Brain microvascular endothelial cell (primary cell): Measurements from ENCODE around the gene KCTD20.

Experiments used
- DNase-seq: peaks from one replicate; pipeline ENCODE4 v3.0.0-alpha.2; 2020
- H3K27ac ChIP-seq: fragments of 250-450 bp; sonication (Bioruptor Pico); 2 replicates; pipeline ENCODE4 v1.5.1; 2020; ENCODE audit warnings: mild to moderate bottlenecking, moderate library complexity
- H3K27me3 ChIP-seq: fragments of 250-450 bp; sonication (Bioruptor Pico); replicated peaks from 2 replicates; pipeline ENCODE4 v1.5.1; 2020; ENCODE audit warnings: mild to moderate bottlenecking
- H3K36me3 ChIP-seq: fragments of 250-450 bp; sonication (Bioruptor Pico); replicated peaks from 2 replicates; pipeline ENCODE4 v1.5.1; 2020; ENCODE audit warnings: mild to moderate bottlenecking
- H3K4me3 ChIP-seq: 2 replicates; pipeline ENCODE4 v1.5.1; 2011; ENCODE audit warnings: low read depth, mild to moderate bottlenecking, control low read depth, low read length, moderate library complexity
- CTCF ChIP-seq: IDR thresholded peaks from 2 replicates; pipeline ENCODE4 v1.5.1; 2011; ENCODE audit warnings: low read depth, mild to moderate bottlenecking, moderate library complexity, low read length, control low read depth, inconsistent platforms; ENCODE audit errors: missing control alignments
- in situ Hi-C: cut with HindIII; loops from 2 replicates; pipeline ENCODE4 v1.10.0; 2017; ENCODE audit warnings: low sequenced_read_pairs, low pct_ligation_motif_present

The KCTD20 gene

DNA sequence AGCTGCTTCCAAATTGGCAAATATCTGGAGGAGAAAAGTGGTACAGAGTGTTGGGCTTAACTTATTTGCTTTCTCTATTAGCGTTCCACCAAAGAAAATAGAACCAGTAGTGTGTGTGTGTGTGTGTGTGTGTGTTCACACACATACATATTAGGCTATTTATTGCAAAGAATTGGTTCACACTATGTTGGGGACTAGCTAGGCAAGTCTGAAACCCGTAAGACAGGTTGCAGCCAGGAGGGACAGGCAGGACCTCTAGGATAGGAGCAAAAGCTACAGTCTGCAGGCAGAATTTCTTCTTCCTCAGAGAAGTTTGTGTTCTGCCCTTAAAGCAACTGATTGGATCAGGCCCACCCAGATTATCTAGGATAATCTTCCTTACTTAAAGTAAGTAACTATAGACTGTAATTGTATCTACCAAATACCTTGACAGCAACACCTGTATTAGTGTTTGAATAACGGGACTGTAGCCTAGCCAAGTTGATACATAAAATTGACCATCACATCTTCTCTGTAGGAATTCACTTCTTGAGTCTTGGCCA lies 12.8 kb downstream of the KCTD20 start:
- TF ChIP-seq CTCF = no peak
- in situ Hi-C loops = no loop called here
- no peak overlapping the region for H3K4me3 ChIP-seq
- H3K27ac ChIP-seq = no peak overlapping the region
- no peaks in the 10 kb centered on the region for H3K27me3 ChIP-seq
- no peak for DNase-seq
- peaks cover 21% of the 10 kb centered on the region for H3K36me3 ChIP-seq

- TF ChIP-seq CTCF = no peak
- H3K27ac ChIP-seq = no peak overlapping the region
- no peaks in the 10 kb centered on the region for H3K27me3 ChIP-seq
- DNase-seq = no peak
- in situ Hi-C loops = no loop called here
- H3K36me3 ChIP-seq = peaks cover 21% of the 10 kb centered on the region
- H3K4me3 ChIP-seq = no peak overlapping the region
These were observed 16.7 kb downstream of the KCTD20 start for GRCh38 chr6:36459501-36459900.

DNA sequence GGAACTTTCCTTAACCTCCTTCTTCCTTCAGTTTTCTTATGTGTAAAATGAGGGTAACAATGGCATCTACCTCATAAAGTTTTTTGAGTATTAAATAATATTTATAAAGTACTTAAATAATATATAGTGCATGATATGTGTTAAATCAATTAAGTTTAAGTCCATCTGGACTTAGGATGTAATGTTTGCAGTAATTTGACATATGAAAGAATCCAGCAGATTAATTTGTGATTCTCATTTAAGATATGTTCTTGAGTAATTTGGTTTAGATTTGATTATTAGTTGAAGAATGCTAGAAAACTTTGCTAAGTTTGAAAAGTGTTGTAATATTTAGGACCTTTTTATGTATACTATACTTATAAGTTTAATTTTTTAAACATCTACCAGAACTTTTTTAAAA lies 18.1 kb downstream of the KCTD20 start:
- DNase-seq = no peak
- TF ChIP-seq CTCF = no peak
- in situ Hi-C loops = no loop called here

DNA sequence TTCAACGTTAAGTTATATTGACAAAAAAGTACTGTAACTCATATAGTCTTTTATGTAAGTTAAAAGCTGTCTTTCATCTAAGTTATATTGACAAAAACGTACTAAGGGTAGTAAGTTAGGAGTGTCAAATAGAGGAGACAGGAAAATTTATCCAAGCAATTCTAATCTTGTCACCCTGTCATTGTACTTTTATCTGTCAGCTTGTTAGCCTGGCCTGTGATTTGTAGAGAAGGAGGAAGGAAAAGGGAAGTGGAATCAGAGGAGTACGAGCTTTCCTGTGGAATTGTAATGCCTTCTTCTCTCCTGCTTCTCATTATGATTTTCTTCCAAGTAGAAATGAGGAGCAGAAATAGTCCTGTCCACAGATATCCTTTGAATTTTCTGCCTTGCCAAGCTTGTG lies 18.8 kb downstream of the KCTD20 start:
- Histone ChIP-seq H3K4me3 (no peak overlapping the region), H3K27ac (no peak overlapping the region), H3K36me3 (peaks cover 7% of the 10 kb centered on the region), H3K27me3 (no peaks in the 10 kb centered on the region)
- no peak for DNase-seq
- TF ChIP-seq CTCF = no peak
- in situ Hi-C loops = no loop called here

More for the DNA sequence above, 18.1 kb downstream of the KCTD20 start:
- Histone ChIP-seq H3K4me3 (no peak overlapping the region), H3K27ac (no peak overlapping the region), H3K27me3 (no peaks in the 10 kb centered on the region), H3K36me3 (peaks cover 12% of the 10 kb centered on the region)

DNA sequence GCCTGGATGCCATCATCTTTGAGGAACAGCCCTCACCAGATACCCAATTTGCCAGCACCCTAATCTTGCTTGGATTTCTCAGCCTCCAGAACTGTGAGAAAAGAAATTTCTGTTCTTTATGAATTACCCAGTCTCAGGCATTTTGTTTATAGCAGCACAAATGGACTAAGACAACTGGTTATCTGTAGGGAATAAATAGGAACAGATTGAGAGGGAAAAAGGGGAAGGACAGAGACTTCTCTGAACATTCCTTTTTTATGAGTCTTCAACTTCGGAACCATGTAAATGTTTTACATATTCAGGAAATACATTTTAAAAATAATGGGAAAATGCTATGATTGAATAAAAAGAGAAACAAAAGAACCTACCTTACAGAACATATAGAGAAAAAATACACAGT lies 20.9 kb downstream of the KCTD20 start:
- DNase-seq = no peak
- in situ Hi-C loops = no loop called here
- no peak for TF ChIP-seq CTCF
- Histone ChIP-seq H3K36me3 (peaks cover 4% of the 10 kb centered on the region), H3K4me3 (no peak overlapping the region), H3K27me3 (no peaks in the 10 kb centered on the region), H3K27ac (no peak overlapping the region)

DNA sequence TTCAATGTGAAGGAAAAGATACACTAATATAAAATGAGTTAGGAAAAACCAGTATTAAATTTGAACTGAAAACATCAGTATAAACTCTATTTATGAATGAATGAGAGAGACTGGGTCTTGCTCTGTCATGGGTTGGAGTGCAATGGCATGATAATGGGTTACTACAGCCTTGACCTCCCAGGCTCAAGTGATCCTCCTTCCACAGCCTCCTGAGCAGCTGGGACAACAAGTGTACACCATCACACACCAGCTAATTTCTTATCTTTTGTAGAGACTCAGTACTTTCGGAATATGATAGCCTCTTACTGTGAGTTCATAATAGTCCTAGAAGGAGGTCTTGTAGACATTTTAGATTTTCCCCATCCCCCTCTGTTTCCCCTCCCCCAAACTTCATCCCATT lies 21.4 kb downstream of the KCTD20 start:
- Histone ChIP-seq H3K4me3 (no peak overlapping the region), H3K27ac (no peak overlapping the region), H3K27me3 (no peaks in the 10 kb centered on the region), H3K36me3 (peaks cover 4% of the 10 kb centered on the region)
- TF ChIP-seq CTCF = no peak
- in situ Hi-C loops = no loop called here
- DNase-seq = no peak
